Measurements from ENCODE around the gene NR1H2.
"Not testable (repeated sequence)": the region's sequence is repeated elsewhere in the genome, so short reads cannot be mapped to it uniquely, and the experiment has no call there.

The NR1H2 gene

GRCh38 chr19:50376166-50377050 lies at the start of gene NR1H2:
NR1H2 (plus strand) TSS chr19:50376457; CDS start chr19:50377606, 1,149 bp downstream.
- peak; percentile 97 for DNase-seq

GRCh38 chr19:50327013-50327412 lies 49.2 kb upstream of the NR1H2 start:
- no peak for DNase-seq

GRCh38 chr19:50327461-50328223 lies 48.6 kb upstream of the NR1H2 start:
- no peak for DNase-seq

GRCh38 chr19:50328224-50328872 lies 47.9 kb upstream of the NR1H2 start:
- peak; percentile 42 for DNase-seq

GRCh38 chr19:50328873-50329145 lies 47.4 kb upstream of the NR1H2 start:
- no peak for DNase-seq

- DNase-seq: peak; percentile 100
Observed at GRCh38 chr19:50329146-50329925, 46.9 kb upstream of the NR1H2 start, which contains the start of gene KCNC3. KCNC3 (minus strand) TSS chr19:50329377; CDS start chr19:50329082, 295 bp downstream.

GRCh38 chr19:50329926-50330294 lies 46.3 kb upstream of the NR1H2 start:
- DNase-seq: not testable (repeated sequence)

GRCh38 chr19:50330365-50331078 lies 45.7 kb upstream of the NR1H2 start:
- peak; percentile 92 for DNase-seq

- no peak for DNase-seq
Observed at GRCh38 chr19:50331221-50331993, 44.9 kb upstream of the NR1H2 start.

- no peak for DNase-seq
Observed at GRCh38 chr19:50331994-50332243, 44.3 kb upstream of the NR1H2 start.

GRCh38 chr19:50332244-50333038 lies 43.8 kb upstream of the NR1H2 start:
- DNase-seq: no peak

- DNase-seq: peak; percentile 94
Observed at GRCh38 chr19:50333235-50333736, 43.0 kb upstream of the NR1H2 start.

- peak; percentile 79 for DNase-seq
Observed at GRCh38 chr19:50333737-50334617, 42.3 kb upstream of the NR1H2 start.

GRCh38 chr19:50334741-50335421 lies 41.4 kb upstream of the NR1H2 start:
- no peak for DNase-seq

- not testable (repeated sequence) for DNase-seq
Observed at GRCh38 chr19:50337031-50337430, 39.2 kb upstream of the NR1H2 start.

- DNase-seq: no peak
Observed at GRCh38 chr19:50340331-50340730, 35.9 kb upstream of the NR1H2 start.

- DNase-seq: peak; percentile 56
Observed at GRCh38 chr19:50341091-50341564, 35.1 kb upstream of the NR1H2 start.

GRCh38 chr19:50344661-50345318 lies 31.5 kb upstream of the NR1H2 start:
- no peak for DNase-seq

All from activated CD4-positive, alpha-beta T cell treated with anti-CD3 and anti-CD28 coated beads, Interleukin-2, amount 50 U/mL, for 16 hours (primary cell).